ENCODE measurements around the gene TMEM222.
"Not testable (repeated sequence)": the region's sequence is repeated elsewhere in the genome, so short reads cannot be mapped to it uniquely, and the experiment has no call there.

TMEM222 gene

GRCh38 chr1:27380224-27380623, 58.3 kb downstream of the TMEM222 start:
- no peak for DNase-seq (ENCODE audit: low read depth, low spot score)

- no peak for DNase-seq (ENCODE audit: low read depth, low spot score)
Observed at GRCh38 chr1:27380766-27381733, 59.1 kb downstream of the TMEM222 start.

DNA sequence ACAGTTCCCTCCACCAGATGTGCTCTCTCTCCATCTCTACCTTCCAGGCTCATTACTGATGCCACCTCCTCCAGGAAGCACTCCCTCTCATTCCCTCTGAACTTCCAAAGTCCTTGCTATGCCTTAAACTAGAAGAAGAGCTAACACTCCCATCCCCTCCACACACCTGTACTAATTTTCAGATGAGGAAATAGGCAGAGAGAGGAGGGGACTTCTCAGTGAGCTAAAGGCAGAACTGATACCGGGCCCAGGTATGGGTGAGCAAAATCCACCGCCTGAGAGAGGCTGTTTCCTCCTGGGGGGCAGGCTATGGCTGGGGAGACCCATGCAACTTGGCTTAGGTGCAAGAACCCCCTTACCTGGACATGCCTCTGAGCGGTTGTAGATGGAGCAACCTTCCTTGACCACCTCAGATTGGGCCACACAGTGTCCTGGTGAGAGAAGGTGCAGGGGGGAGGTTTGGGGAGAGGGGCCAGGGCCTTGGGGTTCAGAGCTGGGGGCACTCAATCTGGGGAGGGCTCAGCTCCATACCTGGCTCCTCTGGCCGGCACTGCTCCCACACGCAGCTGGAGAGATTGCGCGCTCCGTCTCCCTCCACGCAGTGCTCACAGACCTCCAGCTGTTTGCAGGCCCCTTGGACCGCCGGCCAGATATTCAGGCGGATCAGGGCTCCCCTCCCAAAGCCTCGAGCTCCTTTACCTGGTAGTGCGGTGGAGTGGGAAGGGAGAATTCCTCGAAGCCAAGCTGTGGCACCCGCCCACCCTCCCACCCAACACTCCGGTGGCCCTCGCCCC, 60.2 kb downstream of the TMEM222 start:
- no peak for DNase-seq (ENCODE audit: low read depth, low spot score)

GRCh38 chr1:27383039-27383605, 61.2 kb downstream of the TMEM222 start, which contains the start of gene CD164L2:
Gene CD164L2, minus strand, starts transcription at chr1:27383333. Its CDS starts 94 bp downstream, at chr1:27383239.
- no peak for DNase-seq (ENCODE audit: low read depth, low spot score)

- DNase-seq (ENCODE audit: low read depth, low spot score), result no peak
Observed at GRCh38 chr1:27383661-27384060, 61.7 kb downstream of the TMEM222 start.

GRCh38 chr1:27384797-27385196, 62.8 kb downstream of the TMEM222 start:
- DNase-seq (ENCODE audit: low read depth, low spot score), result not testable (repeated sequence)
